ENCODE measurements around the gene ATE1. TPM values are rescaled to one million over a fixed set of nuclear protein-coding genes. Genes with fewer than 3 reads are reported as not detected.

ATE1 gene
- total and polyA plus RNA-seq, 2 experiments from 2014 or later = 17.4 to 24.5 TPM

DNA sequence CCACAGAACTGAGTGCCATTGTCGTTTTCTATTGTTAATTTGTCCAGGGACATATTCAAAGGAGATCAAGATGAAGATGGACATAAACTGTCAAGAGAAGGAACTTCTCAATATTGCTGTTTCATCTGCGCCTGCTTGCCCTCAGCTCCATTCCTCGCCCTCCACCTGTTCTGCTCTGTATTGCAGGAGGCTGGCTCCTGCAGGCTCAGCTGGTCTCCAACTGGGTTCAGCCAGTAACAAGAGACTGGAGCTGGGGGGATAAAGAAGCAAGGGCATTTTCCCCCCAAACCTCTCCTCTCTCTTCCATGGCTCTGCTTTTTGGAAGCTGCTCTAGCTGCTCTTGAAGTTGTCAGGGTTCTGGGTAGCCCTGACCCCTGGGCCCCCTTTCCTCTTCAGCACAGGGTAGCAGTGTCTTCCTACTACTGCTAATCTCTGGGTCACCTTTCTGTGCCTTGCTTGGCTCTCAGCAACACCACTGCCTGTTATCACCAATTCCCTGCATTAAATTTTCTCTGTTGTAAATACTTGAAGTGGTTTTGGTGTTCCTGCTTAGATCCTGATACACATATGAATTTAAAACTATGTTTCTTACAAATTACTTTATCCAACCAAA, 180.6 kb downstream of the ATE1 start:
- H3K9me3 Mint-ChIP-seq = no peaks in the 10 kb centered on the region
- H3K36me3 Mint-ChIP-seq (ENCODE audit: low read depth) = peaks cover 6% of the 10 kb centered on the region; the same call in 2 of the 3 replicates
- Histone ChIP-seq H3K4me2 (no peak overlapping the region), H3K4me1 (ENCODE audit: insufficient read depth) (no peaks in the 10 kb centered on the region), H3K9me2 (ENCODE audit: insufficient read depth) (no peaks in the 10 kb centered on the region), H3F3A (replicated peaks; ENCODE audit: low read depth) (no peaks in the 10 kb centered on the region), H2AFZ (no peak overlapping the region), H3K4me3 (no peak overlapping the region), H4K20me1 (replicated peaks; ENCODE audit: insufficient read depth) (no peaks in the 10 kb centered on the region), H3K36me3 (ENCODE audit: insufficient read depth) (no peaks in the 10 kb centered on the region), H3K27me3 (ENCODE audit: insufficient read depth) (no peaks in the 10 kb centered on the region), H3K79me2 (replicated peaks; ENCODE audit: insufficient read depth) (no peaks in the 10 kb centered on the region; the same call in 1 of the 2 replicates), H3K27ac (ENCODE audit: low read depth) (no peak overlapping the region)
- ATAC-seq (peak; percentile 95), DNase-seq (ENCODE audit: low spot score) (peak; percentile 24)
- TF ChIP-seq, protein P1, sequence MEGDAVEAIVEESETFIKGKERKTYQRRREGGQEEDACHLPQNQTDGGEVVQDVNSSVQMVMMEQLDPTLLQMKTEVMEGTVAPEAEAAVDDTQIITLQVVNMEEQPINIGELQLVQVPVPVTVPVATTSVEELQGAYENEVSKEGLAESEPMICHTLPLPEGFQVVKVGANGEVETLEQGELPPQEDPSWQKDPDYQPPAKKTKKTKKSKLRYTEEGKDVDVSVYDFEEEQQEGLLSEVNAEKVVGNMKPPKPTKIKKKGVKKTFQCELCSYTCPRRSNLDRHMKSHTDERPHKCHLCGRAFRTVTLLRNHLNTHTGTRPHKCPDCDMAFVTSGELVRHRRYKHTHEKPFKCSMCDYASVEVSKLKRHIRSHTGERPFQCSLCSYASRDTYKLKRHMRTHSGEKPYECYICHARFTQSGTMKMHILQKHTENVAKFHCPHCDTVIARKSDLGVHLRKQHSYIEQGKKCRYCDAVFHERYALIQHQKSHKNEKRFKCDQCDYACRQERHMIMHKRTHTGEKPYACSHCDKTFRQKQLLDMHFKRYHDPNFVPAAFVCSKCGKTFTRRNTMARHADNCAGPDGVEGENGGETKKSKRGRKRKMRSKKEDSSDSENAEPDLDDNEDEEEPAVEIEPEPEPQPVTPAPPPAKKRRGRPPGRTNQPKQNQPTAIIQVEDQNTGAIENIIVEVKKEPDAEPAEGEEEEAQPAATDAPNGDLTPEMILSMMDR (conservative IDR thresholded peaks at IDR 0.05; ENCODE audit: low read depth in 2 of 2) = no peak
- TF ChIP-seq, protein P2, sequence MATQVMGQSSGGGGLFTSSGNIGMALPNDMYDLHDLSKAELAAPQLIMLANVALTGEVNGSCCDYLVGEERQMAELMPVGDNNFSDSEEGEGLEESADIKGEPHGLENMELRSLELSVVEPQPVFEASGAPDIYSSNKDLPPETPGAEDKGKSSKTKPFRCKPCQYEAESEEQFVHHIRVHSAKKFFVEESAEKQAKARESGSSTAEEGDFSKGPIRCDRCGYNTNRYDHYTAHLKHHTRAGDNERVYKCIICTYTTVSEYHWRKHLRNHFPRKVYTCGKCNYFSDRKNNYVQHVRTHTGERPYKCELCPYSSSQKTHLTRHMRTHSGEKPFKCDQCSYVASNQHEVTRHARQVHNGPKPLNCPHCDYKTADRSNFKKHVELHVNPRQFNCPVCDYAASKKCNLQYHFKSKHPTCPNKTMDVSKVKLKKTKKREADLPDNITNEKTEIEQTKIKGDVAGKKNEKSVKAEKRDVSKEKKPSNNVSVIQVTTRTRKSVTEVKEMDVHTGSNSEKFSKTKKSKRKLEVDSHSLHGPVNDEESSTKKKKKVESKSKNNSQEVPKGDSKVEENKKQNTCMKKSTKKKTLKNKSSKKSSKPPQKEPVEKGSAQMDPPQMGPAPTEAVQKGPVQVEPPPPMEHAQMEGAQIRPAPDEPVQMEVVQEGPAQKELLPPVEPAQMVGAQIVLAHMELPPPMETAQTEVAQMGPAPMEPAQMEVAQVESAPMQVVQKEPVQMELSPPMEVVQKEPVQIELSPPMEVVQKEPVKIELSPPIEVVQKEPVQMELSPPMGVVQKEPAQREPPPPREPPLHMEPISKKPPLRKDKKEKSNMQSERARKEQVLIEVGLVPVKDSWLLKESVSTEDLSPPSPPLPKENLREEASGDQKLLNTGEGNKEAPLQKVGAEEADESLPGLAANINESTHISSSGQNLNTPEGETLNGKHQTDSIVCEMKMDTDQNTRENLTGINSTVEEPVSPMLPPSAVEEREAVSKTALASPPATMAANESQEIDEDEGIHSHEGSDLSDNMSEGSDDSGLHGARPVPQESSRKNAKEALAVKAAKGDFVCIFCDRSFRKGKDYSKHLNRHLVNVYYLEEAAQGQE (IDR thresholded peaks at IDR 0.05; ENCODE audit: unreplicated experiment) = no peak
- no peak for TF ChIP-seq STAT1 (IDR thresholded peaks at IDR 0.05; ENCODE audit: unreplicated experiment)
- no peak for TF ChIP-seq EZH2 (IDR thresholded peaks at IDR 0.05; ENCODE audit: low read depth, unreplicated experiment)
- TF ChIP-seq NANOG (IDR thresholded peaks at IDR 0.05; ENCODE audit: borderline replicate concordance) = no peak
- peaks cover under 1% of the 10 kb centered on the region for H3K27me3 Mint-ChIP-seq (ENCODE audit: insufficient read depth, low read depth, poor library complexity)
- no peak overlapping the region for H3K27ac Mint-ChIP-seq
- no peak overlapping the region for H3K4me3 Mint-ChIP-seq
- peaks cover 7% of the 10 kb centered on the region; the same call in 2 of the 3 replicates for H3K4me1 Mint-ChIP-seq

DNA sequence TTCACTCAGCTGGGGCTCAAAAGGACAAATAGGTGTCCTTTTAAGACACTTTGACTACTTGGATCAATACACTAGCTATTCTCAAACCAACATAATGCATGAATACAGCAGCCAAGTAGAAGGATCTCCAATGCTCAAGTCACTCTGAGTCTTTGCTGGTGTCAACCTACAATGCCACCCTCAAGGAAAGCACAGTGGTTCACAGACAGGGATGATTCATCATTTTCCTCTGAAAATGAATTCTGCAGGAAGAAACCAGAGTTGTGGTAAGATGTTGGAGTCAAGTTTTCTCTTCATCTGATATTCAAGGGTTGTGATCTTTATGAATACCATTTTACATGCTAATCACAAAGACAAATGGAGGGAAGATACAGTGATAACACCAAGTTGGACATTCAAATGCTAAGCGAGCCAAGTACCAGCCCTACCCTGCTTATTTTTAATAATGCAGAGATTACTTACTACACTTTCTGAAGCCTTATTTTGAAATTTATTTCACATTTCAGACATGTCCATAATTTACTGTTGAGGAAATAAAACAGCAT, 186.5 kb downstream of the ATE1 start:
- Histone ChIP-seq H3F3A (replicated peaks; ENCODE audit: low read depth) (no peaks in the 10 kb centered on the region), H3K4me1 (ENCODE audit: insufficient read depth) (no peaks in the 10 kb centered on the region), H3K27me3 (ENCODE audit: insufficient read depth) (no peaks in the 10 kb centered on the region), H3K9me2 (ENCODE audit: insufficient read depth) (no peaks in the 10 kb centered on the region), H2AFZ (no peak overlapping the region), H3K79me2 (replicated peaks; ENCODE audit: insufficient read depth) (no peaks in the 10 kb centered on the region), H3K4me3 (no peak overlapping the region), H4K20me1 (replicated peaks; ENCODE audit: insufficient read depth) (no peaks in the 10 kb centered on the region), H3K27ac (ENCODE audit: low read depth) (no peak overlapping the region; the same call in 1 of the 2 replicates), H3K36me3 (ENCODE audit: insufficient read depth) (no peaks in the 10 kb centered on the region), H3K4me2 (no peak overlapping the region)
- no peak for DNase-seq (ENCODE audit: low spot score)
- Mint-ChIP-seq H3K36me3 (ENCODE audit: low read depth) (peaks cover 6% of the 10 kb centered on the region; the same call in 2 of the 3 replicates), H3K9me3 (no peaks in the 10 kb centered on the region), H3K27ac (peak overlapping the region; percentile 35), H3K4me3 (no peak overlapping the region), H3K4me1 (peaks cover 4% of the 10 kb centered on the region), H3K27me3 (ENCODE audit: insufficient read depth, low read depth, poor library complexity) (peaks cover 2% of the 10 kb centered on the region)
- no peak for ATAC-seq
- TF ChIP-seq EZH2 (IDR thresholded peaks at IDR 0.05; ENCODE audit: low read depth, unreplicated experiment) (no peak), STAT1 (IDR thresholded peaks at IDR 0.05; ENCODE audit: unreplicated experiment) (no peak), ZNF331 (CRISPR knock-in tag; IDR thresholded peaks at IDR 0.05; ENCODE audit: low read depth) (no peak), POLR2AphosphoS5 (IDR thresholded peaks at IDR 0.05; ENCODE audit: low read depth) (no peak), JUNB (IDR thresholded peaks at IDR 0.05; ENCODE audit: unreplicated experiment) (no peak), ZNF114 (CRISPR knock-in tag; IDR thresholded peaks at IDR 0.05) (no peak), CREB1 (CRISPR knock-in tag; IDR thresholded peaks at IDR 0.05; ENCODE audit: low read depth) (no peak)

Data from GM23338 (cell line).